Osteocyte (in vitro differentiated cells): ENCODE results near the gene VIT. TPM values are rescaled to one million over a fixed set of nuclear protein-coding genes. Genes with fewer than 3 reads are reported as not detected.
A peak's percentile ranks its signal among the peaks of the same experiment; 100 is the strongest.

ENCODE experiments used
- DNase-seq: peaks from one replicate; pipeline ENCODE4 v3.0.0; 2021; ENCODE audit warnings: mixed read lengths; ENCODE audit not compliant: unreplicated experiment; ENCODE audit errors: extremely low spot score
- H3K27ac Mint-ChIP-seq: one replicate; pipeline ENCODE4 v1.8.0; 2021; ENCODE audit warnings: mild to moderate bottlenecking, mixed read lengths; ENCODE audit not compliant: unreplicated experiment
- H3K27me3 Mint-ChIP-seq: one replicate; pipeline ENCODE4 v1.8.0; 2021; ENCODE audit warnings: mixed read lengths; ENCODE audit not compliant: unreplicated experiment
- H3K36me3 Mint-ChIP-seq: one replicate; pipeline ENCODE4 v1.8.0; 2021; ENCODE audit warnings: mixed read lengths; ENCODE audit not compliant: unreplicated experiment
- H3K4me1 Mint-ChIP-seq: one replicate; pipeline ENCODE4 v1.8.0; 2021; ENCODE audit warnings: mixed read lengths; ENCODE audit not compliant: unreplicated experiment
- H3K4me3 Mint-ChIP-seq: one replicate; pipeline ENCODE4 v1.8.0; 2021; ENCODE audit warnings: mild to moderate bottlenecking, moderate library complexity, mixed read lengths; ENCODE audit not compliant: unreplicated experiment
- H3K9me3 Mint-ChIP-seq: one replicate; pipeline ENCODE4 v1.8.0; 2021; ENCODE audit warnings: mixed read lengths; ENCODE audit not compliant: unreplicated experiment
- total RNA-seq: library from RNA; stranded (reverse); gene quantifications from 2 replicates; pipeline ENCODE4 v1.2.1, GENCODE V29; 2021
- TF ChIP-seq, protein P1 (sequence below): fragments of 200-600 bp; sonication (generic); IDR thresholded peaks from 2 replicates; pipeline ENCODE4 v1.5.0; 2021; ENCODE audit warnings: antibody characterized with exemption, mild to moderate bottlenecking, moderate library complexity

Gene VIT
- total RNA-seq, 1 donor from 2014 or later, result 11.4 TPM

DNA sequence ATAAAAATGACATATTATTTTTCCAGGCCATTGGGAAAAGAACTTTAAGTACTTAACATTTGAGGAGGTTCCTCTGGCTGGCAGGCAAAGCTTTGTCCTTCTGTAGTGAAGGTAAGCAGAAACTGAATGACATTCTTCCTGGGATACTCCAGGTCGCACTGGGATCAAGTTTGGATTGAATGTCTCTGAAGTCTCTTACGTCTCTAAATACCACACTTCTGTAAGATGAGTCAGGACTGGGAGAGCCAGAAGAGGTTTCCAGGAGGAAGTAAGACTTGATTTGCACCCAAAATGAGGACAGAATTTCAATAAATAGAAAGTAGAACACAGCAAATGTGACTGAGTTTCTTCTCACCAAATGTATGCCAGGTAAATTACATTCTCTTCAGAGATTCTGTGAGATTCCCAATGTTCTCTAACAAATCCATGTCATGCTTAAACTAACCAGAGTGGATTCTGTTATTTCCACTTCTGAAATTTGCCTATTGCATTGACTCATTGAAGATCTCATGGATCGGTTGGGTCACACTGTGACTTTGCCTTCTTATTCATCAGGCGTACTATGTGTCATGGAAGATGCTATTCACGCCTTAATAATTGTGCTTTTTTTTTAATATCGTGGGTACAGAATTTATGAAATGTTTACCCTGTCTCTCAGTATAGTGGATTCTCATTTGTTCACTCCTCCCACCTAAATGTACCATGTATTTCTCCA, 25.5 kb upstream of the VIT start:
- H3K9me3 Mint-ChIP-seq, result no peaks in the 10 kb centered on the region
- TF ChIP-seq, protein P1, sequence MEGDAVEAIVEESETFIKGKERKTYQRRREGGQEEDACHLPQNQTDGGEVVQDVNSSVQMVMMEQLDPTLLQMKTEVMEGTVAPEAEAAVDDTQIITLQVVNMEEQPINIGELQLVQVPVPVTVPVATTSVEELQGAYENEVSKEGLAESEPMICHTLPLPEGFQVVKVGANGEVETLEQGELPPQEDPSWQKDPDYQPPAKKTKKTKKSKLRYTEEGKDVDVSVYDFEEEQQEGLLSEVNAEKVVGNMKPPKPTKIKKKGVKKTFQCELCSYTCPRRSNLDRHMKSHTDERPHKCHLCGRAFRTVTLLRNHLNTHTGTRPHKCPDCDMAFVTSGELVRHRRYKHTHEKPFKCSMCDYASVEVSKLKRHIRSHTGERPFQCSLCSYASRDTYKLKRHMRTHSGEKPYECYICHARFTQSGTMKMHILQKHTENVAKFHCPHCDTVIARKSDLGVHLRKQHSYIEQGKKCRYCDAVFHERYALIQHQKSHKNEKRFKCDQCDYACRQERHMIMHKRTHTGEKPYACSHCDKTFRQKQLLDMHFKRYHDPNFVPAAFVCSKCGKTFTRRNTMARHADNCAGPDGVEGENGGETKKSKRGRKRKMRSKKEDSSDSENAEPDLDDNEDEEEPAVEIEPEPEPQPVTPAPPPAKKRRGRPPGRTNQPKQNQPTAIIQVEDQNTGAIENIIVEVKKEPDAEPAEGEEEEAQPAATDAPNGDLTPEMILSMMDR, result no peak
- H3K4me1 Mint-ChIP-seq, result no peaks in the 10 kb centered on the region
- no peaks in the 10 kb centered on the region for H3K27me3 Mint-ChIP-seq
- no peak overlapping the region for H3K27ac Mint-ChIP-seq
- H3K36me3 Mint-ChIP-seq, result no peaks in the 10 kb centered on the region
- DNase-seq, result no peak
- H3K4me3 Mint-ChIP-seq, result no peak overlapping the region

DNA sequence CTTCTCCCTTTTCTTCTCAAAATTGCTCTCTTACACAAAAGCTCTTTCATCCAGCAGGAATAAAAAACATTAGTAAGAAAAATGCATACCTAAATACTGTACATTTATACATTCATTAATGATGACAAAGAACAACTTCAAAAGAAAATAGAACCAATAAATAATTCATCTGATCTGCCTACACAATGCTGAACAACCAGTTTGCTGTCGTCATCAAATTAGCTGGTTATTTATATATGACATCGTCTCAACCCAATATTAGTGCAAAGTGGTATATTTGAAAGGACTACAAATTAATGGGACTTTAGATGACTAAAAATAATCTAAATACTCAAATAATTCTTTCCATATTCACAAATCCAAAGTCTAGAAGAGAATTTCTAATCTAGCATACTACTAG, 24.8 kb upstream of the VIT start:
- no peak overlapping the region for H3K27ac Mint-ChIP-seq
- no peaks in the 10 kb centered on the region for H3K27me3 Mint-ChIP-seq
- no peak overlapping the region for H3K4me3 Mint-ChIP-seq
- no peaks in the 10 kb centered on the region for H3K36me3 Mint-ChIP-seq
- no peaks in the 10 kb centered on the region for H3K4me1 Mint-ChIP-seq
- no peaks in the 10 kb centered on the region for H3K9me3 Mint-ChIP-seq
- TF ChIP-seq, protein P1, result no peak
- no peak for DNase-seq

DNA sequence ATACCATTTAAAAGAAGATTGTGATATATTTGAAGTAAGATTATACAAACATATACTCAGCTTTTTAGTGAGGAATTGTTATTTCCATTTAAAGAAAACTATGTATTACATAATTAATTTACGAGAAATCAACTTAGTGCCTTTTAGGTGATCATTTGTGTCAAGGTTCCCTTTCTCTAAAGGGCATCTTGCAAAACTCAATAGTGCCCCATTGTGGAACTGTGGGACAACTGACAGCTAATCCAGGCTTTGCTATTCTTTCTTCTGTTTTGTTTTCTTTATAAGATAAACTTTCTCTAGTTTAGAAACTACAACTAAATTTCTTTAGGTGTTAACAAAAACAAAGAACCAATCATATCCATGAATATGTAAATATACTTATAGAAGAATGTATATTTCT, 24.3 kb upstream of the VIT start:
- peaks cover 3% of the 10 kb centered on the region for H3K4me1 Mint-ChIP-seq
- H3K9me3 Mint-ChIP-seq, result no peaks in the 10 kb centered on the region
- no peaks in the 10 kb centered on the region for H3K36me3 Mint-ChIP-seq
- H3K4me3 Mint-ChIP-seq, result no peak overlapping the region
- no peak overlapping the region for H3K27ac Mint-ChIP-seq
- no peaks in the 10 kb centered on the region for H3K27me3 Mint-ChIP-seq
- DNase-seq, result no peak
- TF ChIP-seq, protein P1, result peak; percentile 72

DNA sequence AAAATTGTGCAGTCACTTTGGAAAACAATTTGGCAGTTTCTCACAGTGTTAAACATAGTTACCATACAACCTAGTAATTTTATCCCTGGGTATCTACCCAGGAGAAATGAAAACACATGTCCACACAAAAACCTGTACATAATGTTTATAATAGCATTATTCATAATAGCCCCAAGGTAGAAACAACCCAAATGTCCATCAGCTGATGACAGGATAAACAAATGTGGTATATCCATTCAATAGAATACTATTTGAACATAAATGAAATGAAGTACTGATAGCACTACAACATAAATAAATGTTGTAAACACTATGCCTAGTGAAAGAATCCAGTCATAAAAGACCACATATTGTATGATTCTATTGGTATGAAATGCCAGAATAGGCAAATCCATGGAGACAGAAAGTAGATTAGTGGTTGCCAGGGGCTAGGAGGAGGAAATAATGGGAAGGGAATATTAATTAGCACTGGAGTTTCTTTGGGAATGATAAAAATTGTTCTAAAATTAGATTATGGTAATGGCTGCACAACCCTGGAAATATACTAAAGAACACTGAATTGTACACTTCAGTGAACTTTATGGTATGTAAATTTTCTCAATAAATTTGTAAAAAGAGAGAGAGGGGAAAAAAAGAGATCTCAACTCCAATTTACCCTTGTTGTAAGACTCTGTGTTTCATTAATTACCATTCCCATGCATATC, 20.8 kb upstream of the VIT start:
- H3K4me3 Mint-ChIP-seq, result no peak overlapping the region
- no peaks in the 10 kb centered on the region for H3K9me3 Mint-ChIP-seq
- peaks cover 2% of the 10 kb centered on the region for H3K36me3 Mint-ChIP-seq
- H3K27ac Mint-ChIP-seq, result no peak overlapping the region
- H3K27me3 Mint-ChIP-seq, result no peaks in the 10 kb centered on the region
- TF ChIP-seq, protein P1, result no peak
- DNase-seq, result no peak
- H3K4me1 Mint-ChIP-seq, result peaks cover 21% of the 10 kb centered on the region

DNA sequence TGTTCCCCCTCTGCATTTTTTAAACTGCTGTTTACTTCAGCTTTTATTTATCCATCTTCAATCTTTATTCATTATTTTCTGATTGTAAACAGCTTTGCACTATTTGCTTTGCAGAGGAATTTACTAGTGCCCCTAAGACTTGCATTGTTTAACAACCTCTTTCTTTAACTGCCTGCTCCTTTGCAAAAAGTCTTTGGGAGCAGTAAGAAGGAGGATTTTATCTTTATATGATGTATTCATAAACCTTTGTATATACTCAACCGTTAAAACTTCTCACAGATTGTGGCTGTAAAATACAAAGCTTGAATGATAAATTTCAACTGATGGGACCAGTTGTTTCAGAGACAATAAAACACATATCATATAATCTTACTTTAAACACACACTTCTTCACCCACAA, 20.1 kb upstream of the VIT start:
- H3K4me3 Mint-ChIP-seq, result no peak overlapping the region
- H3K27me3 Mint-ChIP-seq, result no peaks in the 10 kb centered on the region
- no peak overlapping the region for H3K27ac Mint-ChIP-seq
- TF ChIP-seq, protein P1, result no peak
- H3K9me3 Mint-ChIP-seq, result no peaks in the 10 kb centered on the region
- H3K36me3 Mint-ChIP-seq, result peaks cover 2% of the 10 kb centered on the region
- peaks cover 21% of the 10 kb centered on the region for H3K4me1 Mint-ChIP-seq
- no peak for DNase-seq
